ENCODE results near the gene BTN1A1. TPM values are rescaled to one million over a fixed set of nuclear protein-coding genes. Genes with fewer than 3 reads are reported as not detected.

BTN1A1 gene
- total and polyA plus RNA-seq, 10 of the 15 experiments (the other 5 are each of a cell fraction or from before 2014, with no cell fraction given): 0.05 to 2.2 (median 0.87) TPM

GRCh38 chr6:26483727-26484126, 16.4 kb upstream of the BTN1A1 start:
- H3K9me3 ChIP-seq (replicated peaks; ENCODE audit: control insufficient read depth, insufficient read depth, low read length): no peaks in the 10 kb centered on the region; the same call in 2 of the 3 replicates
- H3K79me2 ChIP-seq (ENCODE audit: control insufficient read depth, insufficient read depth, low read length): no peaks in the 10 kb centered on the region
- FAIRE-seq (no peak), DNase-seq (ENCODE audit: low read depth, low spot score) (no peak), ATAC-seq (no peak)
- H3K4me2 ChIP-seq (ENCODE audit: control insufficient read depth, insufficient read depth): no peak overlapping the region
- BruUV-seq (replicated peaks): no TSS peak
- POLR2A ChIA-PET: no interaction called here
- WGBS (ENCODE audit: insufficient coverage, insufficient replicate concordance, low lambda C conversion rate, missing lambda C conversion rate): 76% methylated on average over 3 of the region's 3 CpGs
- intact Hi-C loops (cut with micrococcal nuclease; ENCODE audit: unreplicated experiment): no loop called here
- RAD21 ChIA-PET (ENCODE audit: unreplicated experiment): interaction anchor here (1.0 to 1.1 kb wide), 2 partner anchors 8 to 9 kb away, joined by 3 to 4 read pairs; no protein-coding TSS in a partner anchor
- no peak overlapping the region for H3K9ac ChIP-seq (ENCODE audit: control insufficient read depth, insufficient read depth, low read length)
- CTCF ChIA-PET: no interaction called here
- H2AFZ ChIP-seq (ENCODE audit: control insufficient read depth, low read depth, low read length): no peak overlapping the region
- no peak overlapping the region for H3K27ac ChIP-seq (ENCODE audit: control insufficient read depth, insufficient read depth)
- H3K4me3 ChIP-seq: no peak overlapping the region
- in situ Hi-C loops (cut with MboI): no loop called here
- H3K27me3 ChIP-seq (replicated peaks in 1 of 2; ENCODE audit: control insufficient read depth in 2 of 2, insufficient read depth in 2 of 2, low read length in 1 of 2): no peaks in the 10 kb centered on the region
- no peak for TF ChIP-seq TCF7 (IDR thresholded peaks at IDR 0.05; ENCODE audit: borderline replicate concordance)
- no peak for TF ChIP-seq ZBTB11 (CRISPR knock-in tag; IDR thresholded peaks at IDR 0.05)
- no peak for TF ChIP-seq MTA3 (IDR thresholded peaks at IDR 0.05; ENCODE audit: borderline replicate concordance, low read length)
- no peaks in the 10 kb centered on the region for H4K20me1 ChIP-seq (ENCODE audit: control insufficient read depth, insufficient read depth)
- no peaks in the 10 kb centered on the region for H3K4me1 ChIP-seq (ENCODE audit: control insufficient read depth, insufficient read depth, low read length)
- H3K36me3 ChIP-seq (ENCODE audit: control insufficient read depth in 2 of 2, insufficient read depth in 2 of 2, low read length in 1 of 2): no peaks in the 10 kb centered on the region
- SMC1A ChIA-PET (ENCODE audit: uncharacterized antibody, unreplicated experiment): interaction anchor here (0.9 kb wide), 1 partner anchor 10 kb away, joined by 4 read pairs; no protein-coding TSS in a partner anchor

- Histone ChIP-seq H3K4me2 (ENCODE audit: control insufficient read depth, insufficient read depth) (no peak overlapping the region), H3K4me1 (ENCODE audit: control insufficient read depth, insufficient read depth, low read length) (no peaks in the 10 kb centered on the region), H2AFZ (ENCODE audit: control insufficient read depth, low read depth, low read length) (no peak overlapping the region), H3K79me2 (ENCODE audit: control insufficient read depth, insufficient read depth, low read length) (no peaks in the 10 kb centered on the region), H3K4me3 (no peak overlapping the region), H3K9ac (ENCODE audit: control insufficient read depth, insufficient read depth, low read length) (no peak overlapping the region), H3K9me3 (replicated peaks; ENCODE audit: control insufficient read depth, insufficient read depth, low read length) (no peaks in the 10 kb centered on the region; the same call in 2 of the 3 replicates), H3K27ac (ENCODE audit: control insufficient read depth, insufficient read depth) (no peak overlapping the region), H3K36me3 (ENCODE audit: control insufficient read depth in 2 of 2, insufficient read depth in 2 of 2, low read length in 1 of 2) (no peaks in the 10 kb centered on the region), H4K20me1 (ENCODE audit: control insufficient read depth, insufficient read depth) (no peaks in the 10 kb centered on the region), H3K27me3 (replicated peaks in 1 of 2; ENCODE audit: control insufficient read depth in 2 of 2, insufficient read depth in 2 of 2, low read length in 1 of 2) (no peaks in the 10 kb centered on the region)
- BruUV-seq (replicated peaks): no TSS peak
- in situ Hi-C loops (cut with MboI) (no loop called here), intact Hi-C loops (cut with micrococcal nuclease; ENCODE audit: unreplicated experiment) (no loop called here)
- SMC1A ChIA-PET (ENCODE audit: uncharacterized antibody, unreplicated experiment): interaction anchor here (0.9 to 2.1 kb wide), 5 partner anchors 8 to 19 kb away, joined by 3 to 7 read pairs (median 4); no protein-coding TSS in a partner anchor
- CTCF ChIA-PET: no interaction called here
- ATAC-seq (no peak), FAIRE-seq (no peak), DNase-seq (ENCODE audit: low read depth, low spot score) (no peak)
- POLR2A ChIA-PET: interaction anchor here (1.4 kb wide), 1 partner anchor 19 kb away, joined by 3 read pairs; no protein-coding TSS in a partner anchor
- RAD21 ChIA-PET (ENCODE audit: unreplicated experiment): interaction anchor here (1.0 to 1.1 kb wide), 2 partner anchors 8 to 10 kb away, joined by 3 to 4 read pairs; no protein-coding TSS in a partner anchor
- 26% methylated on average over 2 of the region's 2 CpGs for WGBS (ENCODE audit: insufficient coverage, insufficient replicate concordance, low lambda C conversion rate, missing lambda C conversion rate)
- TF ChIP-seq STAT3 (IDR thresholded peaks at IDR 0.05; ENCODE audit: low read depth, low read length) (no peak), ASH2L (IDR thresholded peaks at IDR 0.05; ENCODE audit: borderline replicate concordance, low read depth) (no peak), HDGF (IDR thresholded peaks at IDR 0.05) (no peak), CEBPB (IDR thresholded peaks at IDR 0.05; ENCODE audit: borderline replicate concordance in 1 of 2, low read depth in 2 of 2, low read length in 2 of 2) (no peak), RUNX3 (IDR thresholded peaks at IDR 0.05; ENCODE audit: low read length) (no peak), FOXM1 (IDR thresholded peaks at IDR 0.05; ENCODE audit: low read depth, low read length) (no peak), YBX1 (IDR thresholded peaks at IDR 0.05) (no peak), ZNF384 (IDR thresholded peaks at IDR 0.05; ENCODE audit: borderline replicate concordance, low read depth, low read length) (no peak)
These were observed 15.9 kb upstream of the BTN1A1 start for GRCh38 chr6:26484161-26484560.

All from GM12878 (cell line).